Kasumi-1 (cell line): Measurements from ENCODE around the gene AMDHD2.
"Not testable (repeated sequence)": the region's sequence is repeated elsewhere in the genome, so short reads cannot be mapped to it uniquely, and the experiment has no call there.

Experiments
- DNase-seq, 2 experiments: peaks; one replicate each; lab custom pipeline; 2025; lab: John Stamatoyannopoulos, UW

Gene AMDHD2

DNA sequence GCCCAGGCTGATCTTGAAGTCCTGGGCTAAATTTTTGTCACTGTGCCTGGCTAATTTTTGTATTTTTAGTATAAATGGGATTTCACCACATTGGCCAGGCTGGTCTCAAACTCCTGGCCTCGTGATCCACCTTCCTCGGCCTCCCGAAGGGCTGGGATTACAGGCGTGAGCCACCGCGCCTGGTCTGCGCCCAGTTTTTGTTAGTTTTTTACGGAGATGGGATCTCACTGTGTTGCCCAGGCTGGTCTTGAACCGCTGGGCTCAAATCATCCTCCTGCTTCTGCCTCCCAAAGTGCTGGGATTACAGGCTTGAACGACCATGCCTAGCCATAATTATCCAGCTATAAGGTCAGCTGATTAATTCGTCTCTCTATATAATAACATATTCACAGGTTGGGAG lies 13.7 kb downstream of the AMDHD2 start:
- no peak for DNase-seq

GRCh38 chr16:2534335-2534734 lies 14.2 kb downstream of the AMDHD2 start:
- not testable (repeated sequence) for DNase-seq

GRCh38 chr16:2535625-2536013 lies 15.4 kb downstream of the AMDHD2 start:
- no peak for DNase-seq

DNA sequence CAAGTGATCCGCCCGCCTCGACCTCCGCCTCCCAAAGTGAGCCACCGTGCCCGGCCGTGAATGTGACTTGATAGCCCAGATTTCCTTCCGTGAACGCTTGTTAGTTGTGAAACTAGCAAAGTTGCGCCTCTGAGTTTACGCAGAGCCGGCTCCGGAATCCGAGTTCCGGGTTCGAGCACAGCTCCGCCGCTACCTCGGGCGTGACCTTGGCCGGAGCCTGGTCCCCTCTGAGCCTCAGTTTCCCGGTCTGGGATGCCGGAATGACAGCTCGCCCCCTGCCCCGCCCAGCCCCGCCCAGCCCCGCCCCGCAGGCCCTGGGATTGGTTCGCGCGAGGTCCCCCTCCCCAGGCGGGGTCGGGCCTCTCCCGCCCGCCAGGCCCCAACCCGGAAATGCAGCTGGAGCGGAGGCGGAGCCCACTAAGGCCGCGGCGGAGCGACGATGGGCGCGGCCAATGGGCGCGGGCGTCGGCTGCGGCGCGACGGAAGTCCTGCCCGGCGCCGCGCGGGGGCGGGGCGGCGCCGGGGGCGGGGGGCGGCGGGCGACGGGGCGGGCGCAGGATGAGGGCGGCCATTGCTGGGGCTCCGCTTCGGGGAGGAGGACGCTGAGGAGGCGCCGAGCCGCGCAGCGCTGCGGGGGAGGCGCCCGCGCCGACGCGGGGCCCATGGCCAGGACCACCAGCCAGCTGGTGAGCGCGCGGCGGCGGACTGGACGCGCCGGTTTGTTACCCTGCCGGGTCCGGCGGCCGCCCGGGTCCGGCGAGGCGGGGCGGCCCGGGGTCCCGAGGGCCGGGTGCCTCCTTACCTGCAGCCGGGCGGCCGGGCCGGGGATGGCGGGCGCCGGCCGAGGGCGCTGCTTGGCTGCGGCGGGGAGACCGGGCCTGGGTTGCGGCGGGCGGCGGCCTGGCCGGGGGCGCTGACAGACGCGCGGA lies 17.5 kb downstream of the AMDHD2 start, which contains the start of gene PDPK1:
TSS of gene PDPK1 (plus strand) at position 571 of the 929 bp plus-strand sequence. CDS start at position 663, 92 bp downstream.
- peak; percentile 48 to 67 for DNase-seq

- not testable (repeated sequence) for DNase-seq
Measured at GRCh38 chr16:2539192-2539844, 19.1 kb downstream of the AMDHD2 start.

DNA sequence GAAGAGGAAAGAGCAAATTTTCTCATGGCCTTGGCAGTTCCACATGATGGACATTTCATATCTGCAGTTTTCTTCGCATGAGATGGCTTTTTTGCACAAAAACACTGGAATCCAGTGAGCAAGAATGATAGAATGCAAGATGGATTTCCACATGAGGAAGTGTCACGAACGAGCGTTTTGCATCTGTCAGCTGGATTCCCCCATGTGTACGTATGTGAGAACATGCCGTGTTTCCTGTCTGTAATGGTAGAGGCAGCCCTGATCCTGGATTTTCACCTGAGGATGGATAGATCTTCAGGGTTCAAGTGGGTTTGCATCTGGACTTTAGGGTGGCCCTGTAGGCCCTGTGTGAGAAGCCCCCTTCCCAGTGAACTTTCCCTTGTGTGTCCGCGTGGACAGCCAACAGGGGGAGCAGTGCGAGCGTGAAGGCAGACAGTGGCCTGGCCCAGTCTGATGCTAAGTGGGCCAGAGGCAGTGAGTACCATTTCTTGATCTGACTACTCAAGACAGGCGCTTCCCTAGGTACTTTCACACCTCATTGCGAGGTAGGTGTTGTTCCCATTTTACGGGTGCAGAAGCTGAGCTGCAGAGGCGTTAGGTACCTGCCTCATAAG lies 19.8 kb downstream of the AMDHD2 start:
- not testable (repeated sequence) for DNase-seq

GRCh38 chr16:2540912-2541311 lies 20.7 kb downstream of the AMDHD2 start:
- not testable (repeated sequence) for DNase-seq

- DNase-seq = not testable (repeated sequence)
Measured at GRCh38 chr16:2541409-2541808, 21.2 kb downstream of the AMDHD2 start.

DNA sequence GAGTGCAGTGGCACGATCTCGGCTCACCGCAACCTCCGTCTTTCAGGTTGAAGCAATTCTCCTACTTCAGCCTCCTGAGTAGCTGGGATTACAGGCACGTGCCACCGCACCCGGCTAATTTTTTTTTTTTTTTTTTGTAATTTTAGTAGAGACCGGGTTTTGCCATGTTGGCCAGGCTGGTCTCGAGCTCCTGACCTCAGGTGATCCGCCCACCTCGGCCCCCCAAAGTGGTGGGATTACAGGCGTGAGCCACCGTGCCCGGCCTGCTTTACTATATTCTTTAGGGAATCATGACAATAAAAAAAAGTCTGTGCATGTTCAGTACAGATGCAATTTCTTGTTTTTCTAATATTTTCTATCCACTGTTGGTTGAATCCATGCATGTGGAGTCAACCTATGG lies 23.6 kb downstream of the AMDHD2 start:
- DNase-seq = not testable (repeated sequence)

GRCh38 chr16:2550283-2550878 lies 30.2 kb downstream of the AMDHD2 start:
- DNase-seq = not testable (repeated sequence)

DNA sequence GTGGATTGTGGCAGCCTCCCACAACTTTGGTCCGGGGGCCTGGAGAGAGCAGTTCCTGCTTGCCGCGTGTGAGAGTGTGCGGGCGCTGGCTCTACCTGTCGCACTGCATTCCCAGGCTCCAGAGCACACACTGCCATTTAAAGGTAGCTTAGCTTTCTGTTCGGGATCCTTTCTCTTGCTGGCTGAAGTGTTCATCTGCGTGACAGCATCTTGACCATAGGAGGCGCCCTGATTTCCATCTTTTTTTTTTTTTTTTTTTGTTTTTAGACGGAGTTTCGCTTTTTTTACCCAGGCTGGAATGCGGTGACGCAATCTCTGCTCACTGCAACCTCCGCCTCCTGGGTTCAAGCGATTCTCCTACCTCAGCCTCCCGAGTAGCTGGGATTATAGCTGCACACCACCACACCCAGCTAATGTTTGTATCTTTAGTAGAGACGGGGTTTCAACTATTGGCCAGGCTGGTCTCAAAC lies 31.3 kb downstream of the AMDHD2 start:
- not testable (repeated sequence) for DNase-seq

DNA sequence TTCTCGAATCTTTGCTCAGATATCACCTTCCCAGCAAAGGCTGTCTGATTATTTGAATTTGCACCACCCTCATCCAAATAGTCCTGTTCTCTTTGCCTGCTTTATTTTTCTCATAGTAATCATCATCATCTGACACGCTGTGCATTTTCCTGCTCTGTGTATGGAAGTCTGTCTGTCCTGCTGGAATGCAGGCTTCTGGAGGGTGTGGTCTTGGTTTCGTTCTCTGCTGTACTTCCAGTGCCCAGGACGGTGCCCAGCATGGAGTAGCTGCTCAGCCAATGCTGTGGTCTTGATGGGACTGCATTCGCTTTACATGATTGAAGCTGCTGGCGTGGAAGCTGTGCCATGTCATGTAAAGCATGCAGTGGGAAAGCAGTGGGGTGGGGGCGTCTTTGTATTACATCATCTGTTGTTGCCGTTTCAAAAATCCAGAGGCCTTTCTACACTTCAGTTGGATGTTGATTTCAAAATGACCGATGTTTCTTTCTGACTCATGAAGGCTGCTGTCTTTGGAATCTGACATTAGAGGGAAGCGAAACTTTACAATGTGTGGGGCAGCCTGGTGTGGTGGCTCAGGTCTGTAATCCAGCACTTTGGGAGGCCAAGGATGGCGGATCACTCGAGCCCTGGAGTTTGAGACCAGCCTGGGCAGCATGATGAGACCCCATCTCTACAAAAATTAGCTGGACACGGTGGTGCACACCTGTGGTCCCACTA lies 34.7 kb downstream of the AMDHD2 start:
- DNase-seq = not testable (repeated sequence)

GRCh38 chr16:2557150-2557549 lies 37.0 kb downstream of the AMDHD2 start:
- not testable (repeated sequence) for DNase-seq

GRCh38 chr16:2560131-2560797 lies 40.1 kb downstream of the AMDHD2 start:
- not testable (repeated sequence) for DNase-seq

DNA sequence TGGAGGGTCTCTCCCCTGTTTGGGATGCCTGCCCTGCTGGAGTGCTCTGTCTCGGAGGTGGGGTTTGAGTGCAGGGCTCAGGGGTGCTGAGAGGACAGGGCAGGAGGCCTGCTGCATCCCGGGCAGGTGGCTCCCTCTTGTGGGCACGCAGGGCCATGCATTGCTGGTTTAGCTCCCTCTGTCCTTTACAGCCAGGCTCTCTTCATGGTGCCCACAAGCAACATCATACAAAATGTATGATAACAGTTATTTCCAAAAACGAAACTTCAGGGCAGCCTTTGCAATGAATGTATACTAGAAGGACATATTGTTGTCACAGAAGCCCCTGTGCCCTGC lies 40.6 kb downstream of the AMDHD2 start:
- DNase-seq = not testable (repeated sequence)

DNA sequence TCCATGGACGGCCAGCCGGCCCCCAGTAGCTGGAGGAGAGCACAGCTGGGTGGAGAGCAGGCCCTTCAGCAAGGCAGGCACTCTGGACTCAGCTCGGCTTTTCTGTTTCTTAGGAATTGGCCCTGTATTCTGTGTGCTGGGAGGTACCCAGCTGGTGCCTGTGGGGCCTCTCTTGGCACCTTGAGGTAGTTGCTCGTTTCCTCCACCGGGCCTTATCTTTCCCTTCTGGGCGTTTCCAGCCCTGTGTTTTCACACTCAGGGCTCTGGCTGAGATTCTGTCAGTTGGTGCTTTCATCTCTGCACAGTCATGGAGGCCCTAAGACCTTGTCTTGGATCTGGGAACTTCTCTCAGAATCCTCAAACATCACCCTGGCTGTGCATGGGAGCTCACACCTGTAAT lies 47.3 kb downstream of the AMDHD2 start:
- not testable (repeated sequence) for DNase-seq

GRCh38 chr16:2568573-2568972 lies 48.4 kb downstream of the AMDHD2 start:
- DNase-seq = not testable (repeated sequence)

DNA sequence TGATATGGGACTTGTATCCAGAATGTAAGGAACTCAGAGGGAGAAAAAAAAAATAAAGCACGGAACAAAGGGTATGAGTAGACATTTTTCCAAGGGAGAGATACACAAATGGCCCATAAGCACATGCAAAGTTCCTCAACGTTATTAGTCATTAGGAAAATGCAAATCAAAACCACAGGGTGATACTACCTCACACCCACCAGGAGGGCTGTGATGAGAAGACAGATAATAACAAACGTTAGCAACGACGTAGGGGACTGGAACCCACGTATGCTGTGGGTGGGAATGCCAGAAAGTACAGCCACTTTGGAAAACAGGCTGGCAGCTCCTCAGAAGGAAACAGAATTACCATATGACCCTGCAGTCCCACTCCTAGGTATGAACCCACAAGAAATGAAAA lies 52.5 kb downstream of the AMDHD2 start:
- not testable (repeated sequence) for DNase-seq

GRCh38 chr16:2575839-2576238 lies 55.7 kb downstream of the AMDHD2 start:
- not testable (repeated sequence) for DNase-seq

- DNase-seq = not testable (repeated sequence)
Measured at GRCh38 chr16:2577044-2577443, 56.9 kb downstream of the AMDHD2 start.

- not testable (repeated sequence) for DNase-seq
Measured at GRCh38 chr16:2578905-2579304, 58.7 kb downstream of the AMDHD2 start.
